ENCODE data around the gene HPCAL1. TPM values are rescaled to one million over a fixed set of nuclear protein-coding genes. Genes with fewer than 3 reads are reported as not detected.

HPCAL1 gene
- total RNA-seq, 1 donor, result 34.4 TPM

DNA sequence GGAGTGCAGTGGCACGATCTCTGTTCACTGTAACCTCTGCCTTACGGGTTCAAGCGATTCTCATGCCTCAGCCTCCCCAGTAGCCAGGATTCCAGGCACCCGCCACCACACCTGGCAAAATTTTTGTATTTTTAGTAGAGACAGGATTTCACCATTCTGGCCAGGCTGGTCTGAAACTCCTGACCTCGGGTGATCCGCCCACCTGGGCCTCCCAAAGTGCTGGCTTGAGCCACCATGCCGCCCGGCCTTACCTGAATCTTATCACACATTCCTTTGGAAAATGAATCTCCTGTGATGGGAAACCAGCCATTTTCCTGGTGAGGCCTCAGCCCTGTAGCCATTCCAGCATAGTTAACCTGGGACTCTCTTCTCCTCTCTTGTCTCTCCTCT is 57.8 kb downstream of the HPCAL1 start:
- no peak overlapping the region for H3K4me3 ChIP-seq (ENCODE audit: low read depth, low read length)
- TF ChIP-seq, protein P1, sequence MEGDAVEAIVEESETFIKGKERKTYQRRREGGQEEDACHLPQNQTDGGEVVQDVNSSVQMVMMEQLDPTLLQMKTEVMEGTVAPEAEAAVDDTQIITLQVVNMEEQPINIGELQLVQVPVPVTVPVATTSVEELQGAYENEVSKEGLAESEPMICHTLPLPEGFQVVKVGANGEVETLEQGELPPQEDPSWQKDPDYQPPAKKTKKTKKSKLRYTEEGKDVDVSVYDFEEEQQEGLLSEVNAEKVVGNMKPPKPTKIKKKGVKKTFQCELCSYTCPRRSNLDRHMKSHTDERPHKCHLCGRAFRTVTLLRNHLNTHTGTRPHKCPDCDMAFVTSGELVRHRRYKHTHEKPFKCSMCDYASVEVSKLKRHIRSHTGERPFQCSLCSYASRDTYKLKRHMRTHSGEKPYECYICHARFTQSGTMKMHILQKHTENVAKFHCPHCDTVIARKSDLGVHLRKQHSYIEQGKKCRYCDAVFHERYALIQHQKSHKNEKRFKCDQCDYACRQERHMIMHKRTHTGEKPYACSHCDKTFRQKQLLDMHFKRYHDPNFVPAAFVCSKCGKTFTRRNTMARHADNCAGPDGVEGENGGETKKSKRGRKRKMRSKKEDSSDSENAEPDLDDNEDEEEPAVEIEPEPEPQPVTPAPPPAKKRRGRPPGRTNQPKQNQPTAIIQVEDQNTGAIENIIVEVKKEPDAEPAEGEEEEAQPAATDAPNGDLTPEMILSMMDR (IDR thresholded peaks at IDR 0.05; ENCODE audit: insufficient read depth, low read length), result no peak
- DNase-seq (ENCODE audit: low read depth), result no peak

DNA sequence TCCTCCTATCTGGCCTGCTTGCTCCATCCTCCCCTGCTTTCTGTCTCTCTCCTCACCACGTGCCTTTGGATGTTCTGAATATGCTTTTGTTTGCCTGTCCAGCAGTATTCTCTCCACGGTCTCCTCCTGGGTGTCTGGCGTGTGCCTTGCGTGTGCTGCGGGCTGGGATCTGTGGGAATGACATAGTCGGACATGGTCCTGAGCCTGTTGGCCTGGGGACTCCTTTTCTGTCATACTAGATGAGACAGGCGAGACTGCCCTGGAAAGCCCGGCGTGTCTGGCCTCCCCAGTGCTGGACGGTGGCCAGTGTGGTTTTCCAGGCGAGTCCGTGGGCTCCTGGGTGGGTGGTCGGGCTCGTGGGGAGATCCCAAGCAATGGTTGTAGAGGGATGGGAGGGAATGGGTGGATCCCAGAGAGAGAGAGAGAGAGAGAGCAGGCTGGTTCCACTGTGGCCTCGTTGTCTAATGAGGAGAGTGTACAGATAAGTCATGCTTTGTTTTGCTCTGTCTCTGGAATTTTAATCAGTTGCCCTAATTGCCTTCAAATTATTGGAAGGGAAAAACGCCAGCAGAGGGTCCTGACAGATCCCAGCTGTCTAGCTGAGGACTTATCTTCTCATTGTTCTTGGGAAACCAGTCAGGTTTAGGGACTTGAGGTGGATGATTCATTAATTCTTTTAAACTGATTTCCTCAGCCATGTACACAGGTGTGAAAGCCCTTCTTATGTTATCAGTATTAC is 58.3 kb downstream of the HPCAL1 start:
- no peak overlapping the region for H3K4me3 ChIP-seq (ENCODE audit: low read depth, low read length)
- peak; percentile 53 for DNase-seq (ENCODE audit: low read depth)
- TF ChIP-seq, protein P1 (IDR thresholded peaks at IDR 0.05; ENCODE audit: insufficient read depth, low read length), result no peak

DNA sequence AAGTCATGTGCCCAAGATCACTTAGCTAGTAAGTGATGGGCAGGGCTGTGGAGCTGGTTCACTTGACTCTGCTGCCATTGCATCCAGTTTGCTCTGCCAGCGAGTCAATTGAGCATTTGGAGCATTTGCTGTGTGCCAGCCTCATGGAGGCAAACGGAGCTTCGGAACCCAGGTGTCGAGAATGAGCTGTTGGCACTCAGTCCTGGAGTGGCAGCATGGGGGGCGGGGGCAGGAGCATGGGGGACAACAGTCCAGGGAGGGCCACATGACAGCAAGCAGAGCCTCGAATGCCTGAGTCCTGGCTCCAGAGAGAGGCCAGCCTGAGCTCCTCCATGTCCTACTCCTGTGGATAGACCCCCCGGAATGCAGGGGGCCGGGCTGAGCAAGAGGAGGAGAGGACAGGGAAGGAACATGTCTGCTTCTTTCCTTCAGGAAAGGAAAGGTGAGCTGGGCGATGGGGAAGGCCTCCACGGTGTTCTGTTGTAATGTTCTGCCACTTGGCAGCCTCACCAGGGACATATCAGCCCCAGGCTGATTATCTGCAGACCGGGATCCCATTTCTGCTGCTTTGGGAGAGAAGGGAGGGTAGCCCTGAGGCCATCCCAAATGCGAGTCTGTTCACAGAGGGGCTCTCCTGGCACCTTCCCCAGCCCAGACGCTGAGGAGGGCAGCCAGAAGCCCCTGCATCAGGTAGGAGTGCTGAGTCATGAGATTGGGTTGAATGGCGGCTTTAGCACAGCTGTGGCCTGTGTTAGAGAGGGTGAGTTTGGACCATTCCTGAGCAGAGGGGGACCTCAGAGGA is 59.6 kb downstream of the HPCAL1 start:
- H3K4me3 ChIP-seq (ENCODE audit: low read depth, low read length), result no peak overlapping the region
- TF ChIP-seq, protein P1 (IDR thresholded peaks at IDR 0.05; ENCODE audit: insufficient read depth, low read length), result no peak
- DNase-seq (ENCODE audit: low read depth), result no peak

DNA sequence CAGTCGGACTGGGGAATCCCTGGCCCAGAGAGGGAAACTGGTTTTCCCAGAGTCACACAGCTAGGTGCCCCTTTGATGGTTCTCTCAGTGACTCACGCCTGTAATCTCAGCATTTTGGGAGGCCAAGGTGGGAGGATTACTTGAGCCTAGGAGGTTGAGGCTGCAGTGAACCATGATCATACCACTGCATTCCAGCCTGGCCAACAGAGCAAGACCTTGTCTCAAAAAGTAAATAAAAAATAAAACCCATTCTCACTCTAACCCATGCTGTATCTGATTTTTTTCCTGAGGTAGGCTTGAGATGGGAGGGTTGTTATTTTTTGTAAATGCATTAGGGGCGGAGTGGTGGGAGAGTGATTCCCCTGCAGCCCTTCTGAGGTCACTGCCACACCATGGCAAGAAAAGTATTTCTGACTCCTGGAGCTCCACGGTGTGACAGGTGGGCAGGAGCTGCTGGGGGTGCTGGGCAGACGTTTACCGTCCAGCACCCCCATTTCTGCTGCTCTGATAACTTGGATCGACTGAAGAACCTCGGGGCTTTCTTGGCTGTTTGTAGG is 60.3 kb downstream of the HPCAL1 start:
- TF ChIP-seq, protein P1 (IDR thresholded peaks at IDR 0.05; ENCODE audit: insufficient read depth, low read length), result no peak
- no peak overlapping the region for H3K4me3 ChIP-seq (ENCODE audit: low read depth, low read length)
- no peak for DNase-seq (ENCODE audit: low read depth)

DNA sequence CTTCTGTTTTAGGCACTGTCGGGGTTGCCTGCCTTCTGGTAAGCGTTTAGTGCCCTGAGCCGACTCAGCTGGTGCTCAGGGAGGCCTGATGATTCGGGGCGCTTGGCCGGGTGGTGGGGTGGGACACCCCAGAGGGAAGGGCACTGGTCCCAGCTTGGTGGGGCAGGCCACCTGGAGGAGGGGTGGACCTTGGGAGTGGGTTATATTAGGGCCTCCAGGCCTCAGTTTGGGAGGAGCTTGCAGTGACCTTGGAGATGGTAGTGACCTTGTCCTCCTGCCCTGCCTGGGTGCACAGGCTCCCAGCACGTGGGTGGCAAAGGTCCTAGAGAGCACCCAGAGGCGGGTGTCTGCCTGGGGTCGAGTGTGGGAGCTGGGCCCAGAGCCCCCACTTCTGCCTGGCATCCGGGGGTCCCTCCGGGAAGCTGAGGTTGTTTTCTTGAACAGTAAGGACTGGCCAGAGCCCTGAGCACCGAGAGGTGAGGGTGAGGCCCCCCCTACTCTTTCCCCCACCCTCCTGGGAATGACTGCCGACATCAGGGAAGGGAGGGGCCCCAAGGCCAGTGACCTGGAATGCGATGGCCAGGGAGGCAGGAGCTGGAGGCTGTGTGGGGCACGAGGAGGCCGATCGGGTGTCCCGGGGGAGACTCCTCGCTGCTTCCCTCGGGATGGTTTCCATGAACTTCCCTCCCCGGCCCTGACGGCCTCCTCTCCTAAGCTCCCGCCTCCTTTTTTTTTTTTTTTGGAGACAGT is 61.3 kb downstream of the HPCAL1 start:
- TF ChIP-seq, protein P1 (IDR thresholded peaks at IDR 0.05; ENCODE audit: insufficient read depth, low read length), result no peak
- DNase-seq (ENCODE audit: low read depth), result no peak
- H3K4me3 ChIP-seq (ENCODE audit: low read depth, low read length), result no peak overlapping the region

DNA sequence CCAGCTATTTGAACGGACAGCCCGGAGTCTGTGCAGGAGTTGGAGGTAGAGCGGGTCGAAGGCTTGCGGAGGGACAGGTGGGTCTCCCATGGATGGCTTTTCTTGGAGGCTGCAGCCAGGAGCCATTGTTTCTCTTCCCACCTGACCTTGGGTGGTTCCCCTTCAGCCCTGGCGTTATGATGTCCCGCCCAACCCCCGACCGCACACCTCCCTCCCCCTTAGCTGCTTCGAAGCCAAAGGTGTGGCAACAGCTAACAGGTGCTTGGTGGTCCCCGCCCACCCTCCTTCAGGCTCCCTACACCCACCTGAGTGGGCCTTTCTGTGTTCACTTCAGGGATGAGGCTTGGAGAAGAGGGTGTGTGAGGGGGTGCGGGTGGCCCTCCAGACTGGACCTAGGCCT is 62.7 kb downstream of the HPCAL1 start:
- TF ChIP-seq, protein P1 (IDR thresholded peaks at IDR 0.05; ENCODE audit: insufficient read depth, low read length), result no peak
- no peak for DNase-seq (ENCODE audit: low read depth)
- H3K4me3 ChIP-seq (ENCODE audit: low read depth, low read length), result no peak overlapping the region

All from fibroblast of the aortic adventitia (primary cell).